GM10248 (cell line): Measurements from ENCODE around the gene TOX4.

Experiments
- CTCF ChIA-PET: fragments of 300-600 bp; sonication (Branson Sonifier 250); formaldehyde crosslinking; extraction: SDS; loops from one replicate; lab custom pipeline; 2021; ENCODE audit warnings: antibody characterized with exemption; lab: Yijun Ruan, JAX
- POLR2A ChIA-PET: fragments of 350-650 bp; sonication (Branson Sonifier 250); formaldehyde crosslinking; extraction: SDS; loops from one replicate; lab custom pipeline; 2020; ENCODE audit warnings: antibody characterized with exemption; lab: Yijun Ruan, JAX
- DNase-seq: peaks from one replicate; pipeline ENCODE4 v3.0.0; 2012; ENCODE audit errors: extremely low spot score
- CTCF ChIP-seq: IDR thresholded peaks from 2 replicates; pipeline ENCODE4 v1.5.1; 2012; ENCODE audit warnings: mild to moderate bottlenecking, low read depth; ENCODE audit errors: extremely low read depth, missing control alignments, control extremely low read depth

The TOX4 gene

DNA sequence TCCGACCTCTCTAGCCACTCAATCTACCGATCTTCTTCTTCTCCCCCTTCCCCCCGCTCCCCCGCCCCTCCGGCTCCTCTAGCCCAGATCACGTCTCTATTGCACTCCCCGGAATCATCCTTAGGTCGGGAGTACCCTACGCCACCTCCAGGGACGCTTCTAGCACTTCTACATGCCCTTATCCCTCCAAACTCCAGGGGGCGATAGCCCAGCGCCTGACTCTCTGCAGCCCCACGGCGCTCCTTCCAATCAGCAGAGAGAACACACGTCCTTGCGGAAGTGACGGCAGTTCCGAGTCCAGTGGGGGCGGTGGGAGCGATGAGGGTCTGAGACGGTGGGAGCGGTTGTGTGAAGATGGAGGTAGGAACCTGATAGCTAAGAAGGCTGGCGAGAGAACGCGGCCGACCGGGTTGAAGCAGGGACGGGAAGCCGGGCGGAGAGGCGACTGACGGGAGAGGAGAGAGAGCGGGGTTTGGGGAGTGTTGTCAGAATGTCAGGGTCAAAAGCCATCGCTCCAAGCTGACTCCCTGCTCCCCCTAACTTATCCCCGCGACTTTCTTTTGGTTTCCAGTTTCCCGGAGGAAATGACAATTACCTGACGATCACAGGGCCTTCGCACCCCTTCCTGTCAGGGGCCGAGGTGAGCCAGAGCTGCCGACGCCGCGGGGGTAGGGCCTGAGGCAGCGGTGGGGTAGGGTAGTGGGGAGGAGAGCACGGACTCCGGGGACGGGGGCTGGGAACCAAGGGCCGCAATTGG, at the start of gene TOX4, which contains the start of gene RAB2B:
TOX4 (plus strand) TSS at position 271 of the 757 bp plus-strand sequence; CDS start at position 355, 84 bp downstream.
RAB2B (minus strand) TSS at position 35 of the 757 bp plus-strand sequence. CDS start 87 bp downstream, outside the sequence.
- CTCF ChIA-PET: interaction anchor here (0.6 to 4.1 kb wide), 37 partner anchors 9 to 333 kb away, joined by 3 to 34 read pairs (median 4); partner anchors contain the start of genes CHD8, METTL3 and SALL2
- peak; percentile 95 for DNase-seq
- TF ChIP-seq CTCF: peak; percentile 93
- POLR2A ChIA-PET: interaction anchor here (0.6 to 2.0 kb wide), 4 partner anchors 28 to 1186 kb away, joined by 3 to 7 read pairs (median 5); partner anchors contain the start of gene METTL3

- TF ChIP-seq CTCF: no peak
- no peak for DNase-seq
- CTCF ChIA-PET: interaction anchor here (1.3 kb wide), 1 partner anchor 13 kb away, joined by 3 read pairs; no protein-coding TSS in a partner anchor
- POLR2A ChIA-PET: no interaction called here
These were observed 48.1 kb upstream of the TOX4 start for GRCh38 chr14:21428930-21429329.

DNA sequence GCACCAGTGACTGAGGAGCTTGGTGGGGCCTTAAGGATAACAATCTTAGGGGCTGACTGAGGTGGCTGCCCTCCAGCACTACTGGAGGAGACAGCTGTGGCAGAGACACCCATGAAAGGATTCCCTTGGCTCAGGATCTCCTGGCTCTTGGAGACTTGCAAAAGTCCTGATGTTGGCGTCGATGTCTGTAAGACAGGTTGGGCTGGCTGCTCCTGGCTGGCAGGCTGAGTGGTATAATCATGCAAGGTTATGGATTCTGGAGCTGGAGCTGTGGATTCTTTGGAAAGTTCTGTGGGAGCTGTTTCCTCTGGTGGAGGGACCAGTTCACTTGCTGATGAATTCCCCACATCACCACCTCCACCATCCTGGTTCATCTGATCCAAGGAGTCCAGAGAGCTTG, 45.9 kb upstream of the TOX4 start:
- no peak for TF ChIP-seq CTCF
- DNase-seq: no peak
- ChIA-PET CTCF (interaction anchor here (0.8 to 1.9 kb wide), 9 partner anchors 11 to 84 kb away, joined by 3 to 5 read pairs (median 3); partner anchors contain the start of genes RAB2B and TOX4), POLR2A (interaction anchor here (1.1 kb wide), 1 partner anchor 25 kb away, joined by 3 read pairs; the partner anchor contains the start of gene CHD8)

DNA sequence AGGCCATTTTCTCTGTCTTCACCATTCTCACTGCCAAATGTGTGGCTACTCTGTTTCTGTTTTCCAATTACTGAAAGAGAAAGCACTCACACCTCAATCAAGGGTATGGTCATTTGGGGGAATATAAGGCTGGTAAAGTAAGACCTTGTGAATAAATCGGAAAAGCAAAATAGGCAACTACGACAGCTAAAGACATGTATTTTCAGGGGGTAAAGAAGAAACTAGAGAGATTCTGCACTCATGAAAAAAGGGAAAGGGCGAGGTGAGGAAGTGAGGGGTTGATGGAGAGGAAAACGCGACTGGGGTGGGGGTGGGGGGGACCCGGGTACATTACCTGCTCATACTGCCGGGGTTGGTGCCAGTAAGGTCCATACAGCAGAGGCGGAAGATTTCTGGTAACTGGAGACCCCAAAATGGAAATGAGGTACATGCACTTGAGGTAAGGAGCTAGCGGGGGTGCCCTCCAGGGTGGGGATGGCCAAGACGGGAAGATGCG, 40.4 kb upstream of the TOX4 start:
- POLR2A ChIA-PET: interaction anchor here (0.7 to 1.7 kb wide), 6 partner anchors 9 to 128 kb away, joined by 3 to 22 read pairs (median 6); partner anchors contain the start of gene CHD8
- no peak for TF ChIP-seq CTCF
- no peak for DNase-seq
- CTCF ChIA-PET: interaction anchor here (0.9 to 4.6 kb wide), 7 partner anchors 8 to 62 kb away, joined by 3 to 40 read pairs (median 4); partner anchors contain the start of genes CHD8, RAB2B and TOX4

DNA sequence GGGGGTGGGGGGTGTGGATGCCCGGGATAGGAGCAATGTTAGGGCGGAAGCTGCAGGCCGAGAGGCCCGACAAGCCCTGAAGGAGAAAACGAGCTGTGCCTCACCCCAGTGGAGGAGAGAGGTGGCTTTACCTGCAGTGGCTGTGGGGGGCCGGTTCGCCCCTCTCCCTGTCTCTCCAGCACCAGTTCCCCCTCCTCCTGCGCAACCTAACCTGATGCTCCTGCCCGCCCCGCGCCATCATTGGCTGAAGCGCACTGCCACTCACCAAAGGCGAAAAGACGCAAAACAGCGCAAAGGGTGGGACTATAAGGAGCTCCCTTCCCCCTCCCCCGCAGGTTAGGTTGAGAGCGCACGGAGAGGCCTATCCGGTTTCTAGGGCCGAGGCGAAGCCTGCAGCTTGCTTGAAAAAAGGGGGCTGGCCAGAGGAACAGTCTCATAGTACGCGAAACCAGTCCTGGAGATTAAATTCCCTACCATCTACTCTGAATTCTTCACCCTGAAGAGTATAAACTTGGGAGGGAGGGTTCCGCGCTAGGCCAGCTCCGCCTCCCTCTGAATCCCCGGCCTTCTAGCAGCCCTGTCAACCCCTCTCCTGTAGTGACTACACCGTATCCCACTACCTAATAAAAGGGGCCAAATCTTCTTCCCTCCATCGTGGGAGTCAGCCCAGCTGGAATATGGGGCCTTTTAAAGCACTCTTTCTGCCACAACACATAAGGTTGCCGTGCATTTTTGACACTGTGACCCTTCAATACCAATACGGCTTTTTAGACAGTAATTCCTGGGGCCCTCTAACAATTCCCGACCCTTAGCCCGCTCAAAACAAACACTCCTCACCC, 39.7 kb upstream of the TOX4 start:
- CTCF ChIA-PET: interaction anchor here (0.9 to 4.6 kb wide), 8 partner anchors 9 to 62 kb away, joined by 3 to 40 read pairs (median 4); partner anchors contain the start of genes CHD8, RAB2B and TOX4
- peak; percentile 95 for DNase-seq
- POLR2A ChIA-PET: interaction anchor here (0.6 to 1.7 kb wide), 9 partner anchors 9 to 128 kb away, joined by 3 to 22 read pairs (median 4); partner anchors contain the start of gene CHD8
- no peak for TF ChIP-seq CTCF
